ENCODE measurements around the gene SHH. TPM values are rescaled to one million over a fixed set of nuclear protein-coding genes. Genes with fewer than 3 reads are reported as not detected.
A peak's percentile ranks its signal among the peaks of the same experiment; 100 is the strongest.

Gene SHH
- total and polyA plus RNA-seq, 2 of the 13 experiments (the other 11 are each of a cell fraction or from before 2014, with no cell fraction given), result 1.9 to 3.4 TPM

DNA sequence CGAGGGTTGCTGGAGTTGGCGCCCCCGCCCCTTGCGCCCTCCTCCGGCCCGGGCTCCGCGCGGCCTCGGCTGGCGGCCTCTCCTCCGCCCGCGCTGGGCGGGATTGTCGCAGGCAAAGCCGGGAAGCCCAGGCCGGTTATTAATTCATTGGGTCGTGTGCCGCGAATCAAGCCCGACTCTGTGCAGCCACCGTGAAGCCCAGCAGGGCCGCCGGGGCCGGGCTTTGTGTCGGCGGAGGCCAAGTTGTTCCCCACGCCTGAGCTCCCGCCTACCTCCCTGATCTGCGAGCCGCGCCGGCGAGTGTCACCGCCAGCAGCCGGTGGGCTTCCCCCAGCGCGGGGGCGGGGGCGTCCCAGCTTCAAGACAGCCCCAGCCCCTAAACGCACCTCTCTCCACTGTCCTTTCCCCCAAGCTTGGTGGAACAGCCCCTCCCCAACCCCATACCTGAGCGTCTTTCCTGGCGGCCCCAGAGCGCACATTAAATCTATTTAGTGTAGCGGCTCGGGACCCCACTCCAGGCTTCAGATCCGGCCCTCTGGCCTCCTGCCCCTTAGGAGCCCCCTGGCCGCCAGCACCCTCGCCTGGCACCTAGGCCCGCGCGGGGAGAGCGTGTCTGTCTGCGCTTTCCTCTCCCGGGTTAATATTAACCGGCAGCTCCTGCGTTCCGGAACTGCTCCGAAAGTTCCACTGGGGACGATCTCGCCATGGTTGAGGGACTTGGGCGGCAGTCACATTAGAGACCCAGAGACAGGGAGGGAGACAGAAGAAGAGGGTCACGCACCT lies 3.5 kb downstream of the SHH start (continued):
- TF ChIP-seq, protein P1, sequence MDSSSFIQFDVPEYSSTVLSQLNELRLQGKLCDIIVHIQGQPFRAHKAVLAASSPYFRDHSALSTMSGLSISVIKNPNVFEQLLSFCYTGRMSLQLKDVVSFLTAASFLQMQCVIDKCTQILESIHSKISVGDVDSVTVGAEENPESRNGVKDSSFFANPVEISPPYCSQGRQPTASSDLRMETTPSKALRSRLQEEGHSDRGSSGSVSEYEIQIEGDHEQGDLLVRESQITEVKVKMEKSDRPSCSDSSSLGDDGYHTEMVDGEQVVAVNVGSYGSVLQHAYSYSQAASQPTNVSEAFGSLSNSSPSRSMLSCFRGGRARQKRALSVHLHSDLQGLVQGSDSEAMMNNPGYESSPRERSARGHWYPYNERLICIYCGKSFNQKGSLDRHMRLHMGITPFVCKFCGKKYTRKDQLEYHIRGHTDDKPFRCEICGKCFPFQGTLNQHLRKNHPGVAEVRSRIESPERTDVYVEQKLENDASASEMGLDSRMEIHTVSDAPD (CRISPR knock-in tag; IDR thresholded peaks at IDR 0.05), result no peak
- TF ChIP-seq GZF1 (CRISPR knock-in tag; IDR thresholded peaks at IDR 0.05), result peak; percentile 61; the same call in 1 of the 2 replicates
- TF ChIP-seq EZH2 (conservative IDR thresholded peaks at IDR 0.05; ENCODE audit: low read depth, low read length), result no peak
- no peak; the same call in 1 of the 2 replicates for TF ChIP-seq ZNF891 (CRISPR knock-in tag; IDR thresholded peaks at IDR 0.05)
- 0 out of 2 replicates have a peak, but pooled peaks have one; percentile 26 for TF ChIP-seq ZNF274 (CRISPR knock-in tag; IDR thresholded peaks at IDR 0.05)
- TF ChIP-seq YY1 (IDR thresholded peaks at IDR 0.05; ENCODE audit: insufficient read depth, insufficient replicate concordance, low read depth, low read length), result peak; percentile 20
- peak; percentile 68; the same call in 1 of the 2 replicates for TF ChIP-seq BRCA1 (CRISPR knock-in tag; IDR thresholded peaks at IDR 0.05)
- no peak for TF ChIP-seq SYNCRIP (IDR thresholded peaks at IDR 0.05; ENCODE audit: insufficient read depth, low read depth, low read length)
- TF ChIP-seq, protein P2, sequence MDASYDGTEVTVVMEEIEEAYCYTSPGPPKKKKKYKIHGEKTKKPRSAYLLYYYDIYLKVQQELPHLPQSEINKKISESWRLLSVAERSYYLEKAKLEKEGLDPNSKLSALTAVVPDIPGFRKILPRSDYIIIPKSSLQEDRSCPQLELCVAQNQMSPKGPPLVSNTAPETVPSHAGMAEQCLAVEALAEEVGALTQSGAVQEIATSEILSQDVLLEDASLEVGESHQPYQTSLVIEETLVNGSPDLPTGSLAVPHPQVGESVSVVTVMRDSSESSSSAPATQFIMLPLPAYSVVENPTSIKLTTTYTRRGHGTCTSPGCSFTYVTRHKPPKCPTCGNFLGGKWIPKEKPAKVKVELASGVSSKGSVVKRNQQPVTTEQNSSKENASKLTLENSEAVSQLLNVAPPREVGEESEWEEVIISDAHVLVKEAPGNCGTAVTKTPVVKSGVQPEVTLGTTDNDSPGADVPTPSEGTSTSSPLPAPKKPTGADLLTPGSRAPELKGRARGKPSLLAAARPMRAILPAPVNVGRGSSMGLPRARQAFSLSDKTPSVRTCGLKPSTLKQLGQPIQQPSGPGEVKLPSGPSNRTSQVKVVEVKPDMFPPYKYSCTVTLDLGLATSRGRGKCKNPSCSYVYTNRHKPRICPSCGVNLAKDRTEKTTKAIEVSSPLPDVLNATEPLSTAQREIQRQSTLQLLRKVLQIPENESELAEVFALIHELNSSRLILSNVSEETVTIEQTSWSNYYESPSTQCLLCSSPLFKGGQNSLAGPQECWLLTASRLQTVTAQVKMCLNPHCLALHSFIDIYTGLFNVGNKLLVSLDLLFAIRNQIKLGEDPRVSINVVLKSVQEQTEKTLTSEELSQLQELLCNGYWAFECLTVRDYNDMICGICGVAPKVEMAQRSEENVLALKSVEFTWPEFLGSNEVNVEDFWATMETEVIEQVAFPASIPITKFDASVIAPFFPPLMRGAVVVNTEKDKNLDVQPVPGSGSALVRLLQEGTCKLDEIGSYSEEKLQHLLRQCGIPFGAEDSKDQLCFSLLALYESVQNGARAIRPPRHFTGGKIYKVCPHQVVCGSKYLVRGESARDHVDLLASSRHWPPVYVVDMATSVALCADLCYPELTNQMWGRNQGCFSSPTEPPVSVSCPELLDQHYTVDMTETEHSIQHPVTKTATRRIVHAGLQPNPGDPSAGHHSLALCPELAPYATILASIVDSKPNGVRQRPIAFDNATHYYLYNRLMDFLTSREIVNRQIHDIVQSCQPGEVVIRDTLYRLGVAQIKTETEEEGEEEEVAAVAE (CRISPR knock-in tag; IDR thresholded peaks at IDR 0.05; ENCODE audit: borderline replicate concordance), result no peak
- TF ChIP-seq, protein P3, sequence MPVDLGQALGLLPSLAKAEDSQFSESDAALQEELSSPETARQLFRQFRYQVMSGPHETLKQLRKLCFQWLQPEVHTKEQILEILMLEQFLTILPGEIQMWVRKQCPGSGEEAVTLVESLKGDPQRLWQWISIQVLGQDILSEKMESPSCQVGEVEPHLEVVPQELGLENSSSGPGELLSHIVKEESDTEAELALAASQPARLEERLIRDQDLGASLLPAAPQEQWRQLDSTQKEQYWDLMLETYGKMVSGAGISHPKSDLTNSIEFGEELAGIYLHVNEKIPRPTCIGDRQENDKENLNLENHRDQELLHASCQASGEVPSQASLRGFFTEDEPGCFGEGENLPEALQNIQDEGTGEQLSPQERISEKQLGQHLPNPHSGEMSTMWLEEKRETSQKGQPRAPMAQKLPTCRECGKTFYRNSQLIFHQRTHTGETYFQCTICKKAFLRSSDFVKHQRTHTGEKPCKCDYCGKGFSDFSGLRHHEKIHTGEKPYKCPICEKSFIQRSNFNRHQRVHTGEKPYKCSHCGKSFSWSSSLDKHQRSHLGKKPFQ (CRISPR knock-in tag; IDR thresholded peaks at IDR 0.05; ENCODE audit: insufficient replicate concordance), result peak; percentile 67
- no peak for TF ChIP-seq TBX3 (IDR thresholded peaks at IDR 0.05; ENCODE audit: borderline replicate concordance)
- 0 out of 2 replicates have a peak, but pooled peaks have one; percentile 0 for TF ChIP-seq RFXAP (CRISPR knock-in tag; IDR thresholded peaks at IDR 0.05; ENCODE audit: borderline replicate concordance)
- TF ChIP-seq SP1 (IDR thresholded peaks at IDR 0.05), result no peak
- TF ChIP-seq SP1 (CRISPR knock-in tag; IDR thresholded peaks at IDR 0.05), result no peak
- TF ChIP-seq ZNF367 (CRISPR knock-in tag; IDR thresholded peaks at IDR 0.05; ENCODE audit: borderline replicate concordance), result no peak
- peak; percentile 76 for TF ChIP-seq DMAP1 (CRISPR knock-in tag; IDR thresholded peaks at IDR 0.05)
- TF ChIP-seq, protein P4, sequence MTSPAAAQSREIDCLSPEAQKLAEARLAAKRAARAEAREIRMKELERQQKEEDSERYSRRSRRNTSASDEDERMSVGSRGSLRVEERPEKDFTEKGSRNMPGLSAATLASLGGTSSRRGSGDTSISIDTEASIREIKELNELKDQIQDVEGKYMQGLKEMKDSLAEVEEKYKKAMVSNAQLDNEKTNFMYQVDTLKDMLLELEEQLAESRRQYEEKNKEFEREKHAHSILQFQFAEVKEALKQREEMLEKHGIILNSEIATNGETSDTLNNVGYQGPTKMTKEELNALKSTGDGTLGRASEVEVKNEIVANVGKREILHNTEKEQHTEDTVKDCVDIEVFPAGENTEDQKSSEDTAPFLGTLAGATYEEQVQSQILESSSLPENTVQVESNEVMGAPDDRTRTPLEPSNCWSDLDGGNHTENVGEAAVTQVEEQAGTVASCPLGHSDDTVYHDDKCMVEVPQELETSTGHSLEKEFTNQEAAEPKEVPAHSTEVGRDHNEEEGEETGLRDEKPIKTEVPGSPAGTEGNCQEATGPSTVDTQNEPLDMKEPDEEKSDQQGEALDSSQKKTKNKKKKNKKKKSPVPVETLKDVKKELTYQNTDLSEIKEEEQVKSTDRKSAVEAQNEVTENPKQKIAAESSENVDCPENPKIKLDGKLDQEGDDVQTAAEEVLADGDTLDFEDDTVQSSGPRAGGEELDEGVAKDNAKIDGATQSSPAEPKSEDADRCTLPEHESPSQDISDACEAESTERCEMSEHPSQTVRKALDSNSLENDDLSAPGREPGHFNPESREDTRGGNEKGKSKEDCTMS (CRISPR knock-in tag; conservative IDR thresholded peaks at IDR 0.05), result no peak
- TF ChIP-seq ZNF552 (CRISPR knock-in tag; IDR thresholded peaks at IDR 0.05; ENCODE audit: borderline replicate concordance), result no peak
- peak; percentile 42 for TF ChIP-seq TEAD3 (CRISPR knock-in tag; optimal IDR thresholded peaks at IDR 0.05; ENCODE audit: borderline replicate concordance)
- TF ChIP-seq SNRNP70 (IDR thresholded peaks at IDR 0.05; ENCODE audit: low read depth, low read length), result no peak

Measured in HepG2 (cell line).